ENCODE results near the gene TMEM229B. TPM values are rescaled to one million over a fixed set of nuclear protein-coding genes. Genes with fewer than 3 reads are reported as not detected.

Gene TMEM229B
- total RNA-seq, 4 donors from 2014 or later = 0.84 to 6.6 (median 1.3) TPM

GRCh38 chr14:67447033-67447381 lies 41.5 kb downstream of the TMEM229B start:
- TF ChIP-seq CTCF (IDR thresholded peaks at IDR 0.05) = no peak
- ATAC-seq (ENCODE audit: low FRiP score) = no peak
- no peak for DNase-seq (ENCODE audit: low spot score)

GRCh38 chr14:67446371-67447032 lies 42.0 kb downstream of the TMEM229B start:
- ATAC-seq (ENCODE audit: low FRiP score) = no peak
- no peak for DNase-seq (ENCODE audit: low spot score)
- TF ChIP-seq CTCF (IDR thresholded peaks at IDR 0.05) = no peak

GRCh38 chr14:67444395-67444794 lies 44.1 kb downstream of the TMEM229B start:
- DNase-seq (ENCODE audit: low spot score) = no peak
- TF ChIP-seq CTCF (IDR thresholded peaks at IDR 0.05) = no peak
- ATAC-seq (ENCODE audit: low FRiP score) = no peak

- TF ChIP-seq CTCF (IDR thresholded peaks at IDR 0.05) = no peak
- no peak for ATAC-seq (ENCODE audit: low FRiP score)
- DNase-seq (ENCODE audit: low spot score) = no peak
Measured at GRCh38 chr14:67442139-67442906, 46.2 kb downstream of the TMEM229B start.

GRCh38 chr14:67441672-67442071 lies 46.8 kb downstream of the TMEM229B start:
- ATAC-seq (ENCODE audit: low FRiP score) (no peak), DNase-seq (ENCODE audit: low spot score) (no peak)
- TF ChIP-seq CTCF (IDR thresholded peaks at IDR 0.05) = no peak

GRCh38 chr14:67441256-67441655 lies 47.3 kb downstream of the TMEM229B start:
- TF ChIP-seq CTCF (IDR thresholded peaks at IDR 0.05) = no peak
- no peak for ATAC-seq (ENCODE audit: low FRiP score)
- DNase-seq (ENCODE audit: low spot score) = no peak

GRCh38 chr14:67440513-67440912 lies 48.0 kb downstream of the TMEM229B start:
- ATAC-seq (ENCODE audit: low FRiP score) (no peak), DNase-seq (ENCODE audit: low spot score) (no peak)
- no peak for TF ChIP-seq CTCF (IDR thresholded peaks at IDR 0.05)

Data from omental fat pad (tissue), 4 donors.